ENCODE measurements around the gene KLF5.
A peak's percentile ranks its signal among the peaks of the same experiment; 100 is the strongest.
"Not testable (repeated sequence)": the region's sequence is repeated elsewhere in the genome, so short reads cannot be mapped to it uniquely, and the experiment has no call there.

Gene KLF5

GRCh38 chr13:73058736-73059459 lies at the start of gene KLF5:
Gene KLF5, plus strand, starts transcription at chr13:73059005. Its CDS starts 323 bp downstream, at chr13:73059328.
- DNase-seq = peak; percentile 91

GRCh38 chr13:73011751-73012150 lies 47.1 kb upstream of the KLF5 start:
- DNase-seq = no peak

GRCh38 chr13:73015805-73016204 lies 43.0 kb upstream of the KLF5 start:
- DNase-seq = no peak

- DNase-seq = no peak
Measured at GRCh38 chr13:73018336-73018735, 40.5 kb upstream of the KLF5 start.

- no peak for DNase-seq
Measured at GRCh38 chr13:73025217-73026012, 33.4 kb upstream of the KLF5 start.

GRCh38 chr13:73034901-73035300 lies 23.9 kb upstream of the KLF5 start:
- DNase-seq = no peak

- no peak for DNase-seq
Measured at GRCh38 chr13:73035660-73036059, 23.1 kb upstream of the KLF5 start.

- no peak for DNase-seq
Measured at GRCh38 chr13:73036566-73036965, 22.2 kb upstream of the KLF5 start.

GRCh38 chr13:73038064-73038463 lies 20.7 kb upstream of the KLF5 start:
- DNase-seq = no peak

GRCh38 chr13:73039201-73040108 lies 19.4 kb upstream of the KLF5 start:
- DNase-seq = no peak

- DNase-seq = no peak
Measured at GRCh38 chr13:73040484-73040883, 18.3 kb upstream of the KLF5 start.

GRCh38 chr13:73040968-73041596 lies 17.7 kb upstream of the KLF5 start:
- no peak for DNase-seq

GRCh38 chr13:73045031-73045430 lies 13.8 kb upstream of the KLF5 start:
- no peak for DNase-seq

- DNase-seq = not testable (repeated sequence)
Measured at GRCh38 chr13:73048615-73049014, 10.2 kb upstream of the KLF5 start.

- DNase-seq = no peak
Measured at GRCh38 chr13:73054712-73055111, 4.1 kb upstream of the KLF5 start.

GRCh38 chr13:73055813-73056564 lies 2.8 kb upstream of the KLF5 start:
- no peak for DNase-seq

- DNase-seq = no peak
Measured at GRCh38 chr13:73056565-73056962, 2.2 kb upstream of the KLF5 start.

GRCh38 chr13:73057284-73058063 lies 1.3 kb upstream of the KLF5 start:
- DNase-seq = no peak

GRCh38 chr13:73058064-73058313 lies 816 bp upstream of the KLF5 start:
- no peak for DNase-seq

- no peak for DNase-seq
Measured at GRCh38 chr13:73058432-73058735, 421 bp upstream of the KLF5 start.

GRCh38 chr13:73059460-73060250 lies 850 bp downstream of the KLF5 start:
- peak; percentile 18 for DNase-seq
